Loucy (cell line): ENCODE measurements around the gene CCPG1.

Experiments
- H2AFZ ChIP-seq: fragments of 200-600 bp; sonication (generic); 2 replicates; pipeline ENCODE4 v1.6.0; 2016; ENCODE audit warnings: antibody characterized with exemption, mild to moderate bottlenecking, low read length, moderate library complexity
- H3F3A ChIP-seq: fragments of 200-600 bp; 2 replicates; pipeline ENCODE4 v1.6.0; 2016; ENCODE audit warnings: antibody characterized with exemption, low read depth, mild to moderate bottlenecking
- H3K27me3 ChIP-seq: fragments of 200-600 bp; sonication (generic); 2 replicates; pipeline ENCODE4 v1.6.1; 2014; ENCODE audit warnings: low read length, mild to moderate bottlenecking; ENCODE audit not compliant: insufficient read depth, poor library complexity, severe bottlenecking
- H3K36me3 ChIP-seq: fragments of 200-600 bp; sonication (generic); 2 replicates; pipeline ENCODE4 v1.6.1; 2016; ENCODE audit warnings: low read length; ENCODE audit not compliant: insufficient read depth
- H3K4me1 ChIP-seq: fragments of 200-600 bp; sonication (generic); 2 replicates; pipeline ENCODE4 v1.5.1; 2014; ENCODE audit warnings: low read length, mild to moderate bottlenecking; ENCODE audit not compliant: insufficient read depth, poor library complexity, severe bottlenecking
- H3K4me2 ChIP-seq: fragments of 200-600 bp; sonication (generic); 2 replicates; pipeline ENCODE4 v1.6.0; 2014; ENCODE audit warnings: antibody characterized with exemption, low read length, low read depth, mild to moderate bottlenecking; ENCODE audit not compliant: poor library complexity, severe bottlenecking
- H3K4me3 ChIP-seq: fragments of 200-600 bp; sonication (generic); 2 replicates; pipeline ENCODE4 v1.5.1; 2014; ENCODE audit warnings: low read length, mild to moderate bottlenecking, mixed read lengths; ENCODE audit not compliant: poor library complexity, severe bottlenecking
- H3K79me2 ChIP-seq: fragments of 200-600 bp; sonication (generic); 2 replicates; pipeline ENCODE4 v1.6.1; 2014; ENCODE audit warnings: low read length; ENCODE audit not compliant: insufficient read depth
- H3K9ac ChIP-seq: fragments of 200-600 bp; sonication (generic); 2 replicates; pipeline ENCODE4 v1.6.0; 2014; ENCODE audit warnings: mild to moderate bottlenecking, low read depth, low read length, moderate library complexity; ENCODE audit not compliant: poor library complexity, severe bottlenecking
- H3K9me2 ChIP-seq: fragments of 200-600 bp; sonication (generic); replicated peaks from 2 replicates; pipeline ENCODE4 v1.6.1; 2016; ENCODE audit warnings: low read depth, low read length, mixed read lengths
- H3K9me3 ChIP-seq: fragments of 200-600 bp; sonication (generic); 2 replicates; pipeline ENCODE4 v1.6.1; 2014; ENCODE audit warnings: mild to moderate bottlenecking, antibody characterized with exemption, low read length, low read depth; ENCODE audit not compliant: insufficient read depth
- H4K20me1 ChIP-seq: fragments of 200-600 bp; sonication (generic); 2 replicates; pipeline ENCODE4 v1.6.0; 2014; ENCODE audit warnings: antibody characterized with exemption, low read length, mild to moderate bottlenecking; ENCODE audit not compliant: insufficient read depth, poor library complexity, severe bottlenecking
- EZH2phosphoT487 ChIP-seq: fragments of 200-600 bp; IDR thresholded peaks from 2 replicates; pipeline ENCODE4 v1.6.1; 2018; ENCODE audit warnings: antibody characterized with exemption, mild to moderate bottlenecking, moderate library complexity, borderline replicate concordance
- TF ChIP-seq, protein P1 (sequence below): fragments of 200-600 bp; sonication (generic); conservative IDR thresholded peaks from 2 replicates; pipeline ENCODE4 v1.5.1; 2014; ENCODE audit warnings: mild to moderate bottlenecking, antibody characterized with exemption, low read length

CCPG1 gene

GRCh38 chr15:55358471-55358870 is 49.7 kb downstream of the CCPG1 start:
- Histone ChIP-seq H3K9me3 (no peaks in the 10 kb centered on the region), H3K4me1 (peaks cover 11% of the 10 kb centered on the region), H4K20me1 (no peaks in the 10 kb centered on the region), H2AFZ (no peak overlapping the region), H3K27me3 (no peaks in the 10 kb centered on the region), H3K9ac (no peak overlapping the region), H3K79me2 (no peaks in the 10 kb centered on the region), H3F3A (no peaks in the 10 kb centered on the region), H3K9me2 (no peaks in the 10 kb centered on the region), H3K4me3 (no peak overlapping the region), H3K4me2 (no peak overlapping the region), H3K36me3 (no peaks in the 10 kb centered on the region)
- TF ChIP-seq EZH2phosphoT487, result no peak
- TF ChIP-seq, protein P1, sequence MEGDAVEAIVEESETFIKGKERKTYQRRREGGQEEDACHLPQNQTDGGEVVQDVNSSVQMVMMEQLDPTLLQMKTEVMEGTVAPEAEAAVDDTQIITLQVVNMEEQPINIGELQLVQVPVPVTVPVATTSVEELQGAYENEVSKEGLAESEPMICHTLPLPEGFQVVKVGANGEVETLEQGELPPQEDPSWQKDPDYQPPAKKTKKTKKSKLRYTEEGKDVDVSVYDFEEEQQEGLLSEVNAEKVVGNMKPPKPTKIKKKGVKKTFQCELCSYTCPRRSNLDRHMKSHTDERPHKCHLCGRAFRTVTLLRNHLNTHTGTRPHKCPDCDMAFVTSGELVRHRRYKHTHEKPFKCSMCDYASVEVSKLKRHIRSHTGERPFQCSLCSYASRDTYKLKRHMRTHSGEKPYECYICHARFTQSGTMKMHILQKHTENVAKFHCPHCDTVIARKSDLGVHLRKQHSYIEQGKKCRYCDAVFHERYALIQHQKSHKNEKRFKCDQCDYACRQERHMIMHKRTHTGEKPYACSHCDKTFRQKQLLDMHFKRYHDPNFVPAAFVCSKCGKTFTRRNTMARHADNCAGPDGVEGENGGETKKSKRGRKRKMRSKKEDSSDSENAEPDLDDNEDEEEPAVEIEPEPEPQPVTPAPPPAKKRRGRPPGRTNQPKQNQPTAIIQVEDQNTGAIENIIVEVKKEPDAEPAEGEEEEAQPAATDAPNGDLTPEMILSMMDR, result no peak

GRCh38 chr15:55357774-55358173 is 50.4 kb downstream of the CCPG1 start:
- H3K9me2 ChIP-seq, result no peaks in the 10 kb centered on the region
- peaks cover 11% of the 10 kb centered on the region for H3K4me1 ChIP-seq
- H3K36me3 ChIP-seq, result no peaks in the 10 kb centered on the region
- H2AFZ ChIP-seq, result no peak overlapping the region
- TF ChIP-seq, protein P1, result no peak
- TF ChIP-seq EZH2phosphoT487, result no peak
- H3K27me3 ChIP-seq, result no peaks in the 10 kb centered on the region
- H3F3A ChIP-seq, result no peaks in the 10 kb centered on the region
- H3K4me2 ChIP-seq, result no peak overlapping the region
- no peak overlapping the region for H3K9ac ChIP-seq
- H3K4me3 ChIP-seq, result no peak overlapping the region
- H4K20me1 ChIP-seq, result no peaks in the 10 kb centered on the region
- H3K79me2 ChIP-seq, result no peaks in the 10 kb centered on the region
- H3K9me3 ChIP-seq, result no peaks in the 10 kb centered on the region

- H3K9me3 ChIP-seq, result no peaks in the 10 kb centered on the region
- no peaks in the 10 kb centered on the region for H3F3A ChIP-seq
- no peaks in the 10 kb centered on the region for H3K36me3 ChIP-seq
- no peak overlapping the region for H3K4me3 ChIP-seq
- H3K79me2 ChIP-seq, result no peaks in the 10 kb centered on the region
- TF ChIP-seq, protein P1, result no peak
- TF ChIP-seq EZH2phosphoT487, result no peak
- H3K9me2 ChIP-seq, result no peaks in the 10 kb centered on the region
- H4K20me1 ChIP-seq, result no peaks in the 10 kb centered on the region
- H3K9ac ChIP-seq, result no peak overlapping the region
- H3K4me2 ChIP-seq, result no peak overlapping the region
- H2AFZ ChIP-seq, result no peak overlapping the region
- peaks cover 11% of the 10 kb centered on the region for H3K4me1 ChIP-seq
- no peaks in the 10 kb centered on the region for H3K27me3 ChIP-seq
Measured at GRCh38 chr15:55356985-55357585, 51.1 kb downstream of the CCPG1 start.
